GM19035 (cell line): ENCODE data around the gene LAMC1.

ENCODE experiments used
- ATAC-seq: cut with Tn5 transposase; IDR thresholded peaks from one replicate; pipeline ENCODE4 v1.9.1; 2021; ENCODE audit not compliant: unreplicated experiment

LAMC1 gene

GRCh38 chr1:183077097-183077496 lies 53.9 kb downstream of the LAMC1 start:
- no peak for ATAC-seq

GRCh38 chr1:183079712-183080388 lies 56.6 kb downstream of the LAMC1 start:
- no peak for ATAC-seq

- no peak for ATAC-seq
These were observed 57.2 kb downstream of the LAMC1 start for GRCh38 chr1:183080406-183080805.

- no peak for ATAC-seq
These were observed 58.3 kb downstream of the LAMC1 start for GRCh38 chr1:183081402-183082120.

- no peak for ATAC-seq
These were observed 59.4 kb downstream of the LAMC1 start for GRCh38 chr1:183082650-183083049.

GRCh38 chr1:183087001-183087400 lies 63.8 kb downstream of the LAMC1 start:
- no peak for ATAC-seq

GRCh38 chr1:183089025-183089639 lies 65.9 kb downstream of the LAMC1 start:
- ATAC-seq: no peak

- no peak for ATAC-seq
These were observed 67.3 kb downstream of the LAMC1 start for GRCh38 chr1:183090391-183091006.

GRCh38 chr1:183091181-183091580 lies 68.0 kb downstream of the LAMC1 start:
- ATAC-seq: no peak

GRCh38 chr1:183092350-183092749 lies 69.1 kb downstream of the LAMC1 start:
- no peak for ATAC-seq

- no peak for ATAC-seq
These were observed 69.9 kb downstream of the LAMC1 start for GRCh38 chr1:183093066-183093668.

- no peak for ATAC-seq
These were observed 70.6 kb downstream of the LAMC1 start for GRCh38 chr1:183093786-183094298.

- ATAC-seq: no peak
These were observed 71.1 kb downstream of the LAMC1 start for GRCh38 chr1:183094351-183094750.

GRCh38 chr1:183096351-183096750 lies 73.1 kb downstream of the LAMC1 start:
- no peak for ATAC-seq

GRCh38 chr1:183096894-183097293 lies 73.7 kb downstream of the LAMC1 start:
- no peak for ATAC-seq

- ATAC-seq: no peak
These were observed 74.3 kb downstream of the LAMC1 start for GRCh38 chr1:183097438-183098051.

GRCh38 chr1:183098317-183098716 lies 75.1 kb downstream of the LAMC1 start:
- no peak for ATAC-seq

- no peak for ATAC-seq
These were observed 77.2 kb downstream of the LAMC1 start for GRCh38 chr1:183100361-183100974.

- ATAC-seq: no peak
These were observed 77.9 kb downstream of the LAMC1 start for GRCh38 chr1:183101081-183101480.

- no peak for ATAC-seq
These were observed 78.6 kb downstream of the LAMC1 start for GRCh38 chr1:183101841-183102276.
